Measurements from ENCODE around the gene VPS41. TPM values are rescaled to one million over a fixed set of nuclear protein-coding genes. Genes with fewer than 3 reads are reported as not detected.
"Not testable (repeated sequence)": the region's sequence is repeated elsewhere in the genome, so short reads cannot be mapped to it uniquely, and the experiment has no call there.

The VPS41 gene
- total RNA-seq, 2 donors from 2014 or later: 74.3 to 79.7 TPM

- no peak for ATAC-seq
- no peaks in the 10 kb centered on the region for H3K9me3 Mint-ChIP-seq
- no peak overlapping the region for H3K27ac Mint-ChIP-seq
- H3K4me1 Mint-ChIP-seq (ENCODE audit: low read depth in 2 of 2): peaks cover 15 to 19% of the 10 kb centered on the region in 2 donors
- no peaks in the 10 kb centered on the region for H3K27me3 Mint-ChIP-seq
- peaks cover 9% of the 10 kb centered on the region for H3K36me3 Mint-ChIP-seq
- no peak overlapping the region for H3K4me3 Mint-ChIP-seq
- DNase-seq (ENCODE audit: low spot score): no peak
Measured at GRCh38 chr7:38858259-38858884, 50.6 kb downstream of the VPS41 start.

- Mint-ChIP-seq H3K27me3 (no peaks in the 10 kb centered on the region), H3K27ac (no peak overlapping the region), H3K9me3 (no peaks in the 10 kb centered on the region), H3K36me3 (peaks cover 7% of the 10 kb centered on the region), H3K4me3 (no peak overlapping the region), H3K4me1 (ENCODE audit: low read depth in 2 of 2) (peaks cover 19 to 20% of the 10 kb centered on the region in 2 donors)
- ATAC-seq (no peak), DNase-seq (ENCODE audit: low spot score) (no peak)
Measured at GRCh38 chr7:38855867-38856266, 53.1 kb downstream of the VPS41 start.

DNA sequence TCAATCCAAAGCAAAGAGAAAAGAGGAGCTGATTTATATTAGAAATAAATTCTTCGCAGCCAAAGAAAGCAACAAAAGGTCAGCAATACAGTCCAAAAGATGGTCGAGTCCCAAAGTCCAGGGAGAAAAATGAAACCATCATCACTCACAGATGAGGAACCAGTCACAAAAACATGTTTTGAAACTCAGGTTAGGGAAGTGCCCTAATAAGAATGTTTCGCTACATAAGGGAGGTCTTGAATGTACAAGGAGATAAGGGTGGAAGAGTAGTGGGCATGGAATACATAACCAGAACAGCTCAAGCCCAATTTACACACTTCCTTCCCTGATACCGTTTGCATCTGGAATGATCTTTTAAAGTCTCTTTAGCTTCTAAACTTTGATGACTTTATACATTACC is 53.6 kb downstream of the VPS41 start:
- ATAC-seq: no peak
- Mint-ChIP-seq H3K27ac (no peak overlapping the region), H3K27me3 (no peaks in the 10 kb centered on the region), H3K4me3 (no peak overlapping the region), H3K36me3 (peaks cover 4% of the 10 kb centered on the region), H3K4me1 (ENCODE audit: low read depth in 2 of 2) (peaks cover 19 to 20% of the 10 kb centered on the region in 2 donors), H3K9me3 (no peaks in the 10 kb centered on the region)
- no peak for DNase-seq (ENCODE audit: low spot score)

DNA sequence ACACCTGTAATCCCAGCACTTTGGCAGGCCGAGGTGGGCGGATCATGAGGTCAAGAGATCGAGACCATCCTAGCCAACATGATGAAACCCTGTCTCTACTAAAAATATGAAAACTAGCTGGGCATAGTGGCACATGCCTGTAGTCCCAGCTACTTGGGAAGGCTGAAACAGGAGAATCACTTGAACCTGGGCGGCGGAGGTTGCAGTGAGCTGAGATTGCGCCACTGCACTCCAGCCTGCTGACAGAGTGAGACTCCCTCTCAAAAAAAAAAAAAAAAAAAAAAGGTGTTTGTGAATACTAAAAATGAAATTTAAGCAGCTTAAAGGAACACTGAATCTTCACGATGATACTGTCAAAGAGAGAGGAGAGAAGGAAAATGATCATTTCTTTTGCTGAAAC is 54.0 kb downstream of the VPS41 start:
- not testable (repeated sequence) for H3K4me3 Mint-ChIP-seq; H3K27me3 Mint-ChIP-seq; H3K27ac Mint-ChIP-seq; ATAC-seq; DNase-seq (ENCODE audit: low spot score); H3K36me3 Mint-ChIP-seq; H3K9me3 Mint-ChIP-seq
- peaks cover 19 to 20% of the 10 kb centered on the region in 2 donors for H3K4me1 Mint-ChIP-seq (ENCODE audit: low read depth in 2 of 2)

DNA sequence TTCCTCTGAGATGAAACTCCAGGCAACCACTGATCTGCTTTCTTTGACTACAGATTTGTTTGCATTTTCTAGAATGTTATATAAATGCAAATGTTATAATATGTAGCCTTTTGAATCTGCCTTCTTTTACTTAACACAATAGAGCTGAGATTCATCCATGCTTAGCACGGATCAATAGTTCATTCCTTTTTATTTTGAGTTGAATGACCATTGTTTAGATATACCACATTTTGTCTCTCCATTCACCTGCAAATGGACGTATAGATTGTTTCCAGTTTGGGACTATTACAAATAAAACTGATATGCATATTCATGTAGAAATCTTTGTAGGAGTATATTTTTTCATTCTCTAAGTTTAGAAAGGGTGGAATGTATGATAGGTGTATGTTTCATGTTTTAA is 57.7 kb downstream of the VPS41 start:
- Mint-ChIP-seq H3K9me3 (no peaks in the 10 kb centered on the region), H3K27me3 (no peaks in the 10 kb centered on the region), H3K4me1 (ENCODE audit: low read depth in 2 of 2) (peaks cover 14 to 19% of the 10 kb centered on the region in 2 donors), H3K36me3 (peaks cover 4% of the 10 kb centered on the region), H3K27ac (no peak overlapping the region), H3K4me3 (no peak overlapping the region)
- DNase-seq (ENCODE audit: low spot score) (no peak), ATAC-seq (no peak)

DNA sequence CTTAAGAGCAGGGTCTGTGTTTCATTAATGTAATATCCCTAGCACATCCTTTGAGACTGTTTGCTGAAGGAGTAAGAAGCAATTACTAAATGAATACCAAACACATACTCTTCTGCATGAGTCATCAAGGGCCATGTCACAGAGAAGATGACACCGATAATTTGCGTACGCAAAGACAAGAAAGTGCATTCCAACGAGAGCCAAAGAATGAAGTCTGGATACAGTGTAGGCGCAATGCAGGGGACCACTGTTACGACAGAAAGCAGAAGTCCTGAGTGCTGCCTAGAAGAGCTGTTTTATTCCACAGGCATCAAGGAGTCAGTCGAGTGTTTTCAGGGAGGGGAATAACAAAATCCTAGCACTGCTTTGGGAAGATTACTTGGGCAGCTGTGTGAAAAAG is 62.7 kb downstream of the VPS41 start:
- ATAC-seq: no peak
- no peaks in the 10 kb centered on the region for H3K27me3 Mint-ChIP-seq

DNA sequence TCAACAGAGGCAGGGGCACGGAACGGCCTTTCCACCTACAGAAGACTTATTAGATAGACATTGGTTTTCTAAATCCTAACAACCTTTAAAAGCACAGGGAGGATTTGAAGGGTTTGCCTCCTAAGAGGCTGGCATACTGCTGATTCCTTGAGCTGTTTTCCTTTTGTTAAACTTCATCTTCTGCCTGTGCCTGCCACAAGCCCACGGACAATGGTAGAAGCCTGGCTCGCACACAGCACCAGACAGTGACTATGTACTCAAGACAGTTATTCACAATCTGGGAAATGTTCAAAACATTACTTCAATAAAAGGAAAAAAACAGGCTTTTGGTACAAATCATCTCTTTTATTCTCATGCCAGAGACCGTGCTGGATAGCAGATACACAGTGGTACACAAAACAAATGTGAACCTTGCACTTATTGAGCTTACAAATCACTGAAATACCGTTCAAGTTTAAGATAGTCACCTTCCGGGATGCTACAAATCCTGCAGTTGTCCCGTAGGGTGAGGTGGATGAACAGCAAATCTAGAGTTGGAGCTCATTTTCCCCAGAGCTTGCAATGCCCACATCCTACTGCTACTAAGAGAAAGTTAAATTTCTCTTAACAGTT is 63.9 kb downstream of the VPS41 start:
- H3K4me3 Mint-ChIP-seq: no peak overlapping the region
- no peaks in the 10 kb centered on the region for H3K36me3 Mint-ChIP-seq
- DNase-seq (ENCODE audit: low spot score) (no peak), ATAC-seq (no peak)
- no peaks in the 10 kb centered on the region for H3K9me3 Mint-ChIP-seq
- no peak overlapping the region for H3K27ac Mint-ChIP-seq
- peaks cover 15 to 17% of the 10 kb centered on the region in 2 donors for H3K4me1 Mint-ChIP-seq (ENCODE audit: low read depth in 2 of 2)
- no peaks in the 10 kb centered on the region for H3K27me3 Mint-ChIP-seq

More for the DNA sequence above, 62.7 kb downstream of the VPS41 start:
- H3K36me3 Mint-ChIP-seq: no peaks in the 10 kb centered on the region
- H3K9me3 Mint-ChIP-seq: no peaks in the 10 kb centered on the region
- H3K27ac Mint-ChIP-seq: no peak overlapping the region
- no peak overlapping the region for H3K4me3 Mint-ChIP-seq
- H3K4me1 Mint-ChIP-seq (ENCODE audit: low read depth in 2 of 2): peaks cover 14 to 16% of the 10 kb centered on the region in 2 donors
- no peak for DNase-seq (ENCODE audit: low spot score)

DNA sequence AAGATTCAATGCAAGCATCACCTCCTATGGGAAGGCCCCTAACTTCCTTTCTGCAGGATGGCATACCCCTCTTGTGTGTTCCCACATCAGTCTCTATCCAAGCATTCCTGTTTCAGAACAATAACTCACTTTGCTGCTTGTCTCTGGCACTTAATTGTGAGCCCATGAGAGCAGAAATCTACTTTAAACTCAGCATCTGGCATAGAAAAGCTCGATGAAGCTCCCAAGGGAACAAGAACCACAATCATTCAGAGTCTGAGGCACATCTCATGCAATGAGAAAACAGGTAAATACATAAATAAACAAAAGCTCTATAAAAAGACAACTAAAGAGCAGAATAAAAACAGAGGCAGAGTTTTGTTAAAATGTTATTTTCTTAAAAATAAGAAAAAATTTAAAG is 66.2 kb downstream of the VPS41 start:
- no peaks in the 10 kb centered on the region for H3K36me3 Mint-ChIP-seq
- peaks cover 15 to 21% of the 10 kb centered on the region in 2 donors for H3K4me1 Mint-ChIP-seq (ENCODE audit: low read depth in 2 of 2)
- DNase-seq (ENCODE audit: low spot score) (no peak), ATAC-seq (no peak)
- H3K27me3 Mint-ChIP-seq: no peaks in the 10 kb centered on the region
- H3K27ac Mint-ChIP-seq: no peak overlapping the region
- no peak overlapping the region for H3K4me3 Mint-ChIP-seq
- no peaks in the 10 kb centered on the region for H3K9me3 Mint-ChIP-seq

DNA sequence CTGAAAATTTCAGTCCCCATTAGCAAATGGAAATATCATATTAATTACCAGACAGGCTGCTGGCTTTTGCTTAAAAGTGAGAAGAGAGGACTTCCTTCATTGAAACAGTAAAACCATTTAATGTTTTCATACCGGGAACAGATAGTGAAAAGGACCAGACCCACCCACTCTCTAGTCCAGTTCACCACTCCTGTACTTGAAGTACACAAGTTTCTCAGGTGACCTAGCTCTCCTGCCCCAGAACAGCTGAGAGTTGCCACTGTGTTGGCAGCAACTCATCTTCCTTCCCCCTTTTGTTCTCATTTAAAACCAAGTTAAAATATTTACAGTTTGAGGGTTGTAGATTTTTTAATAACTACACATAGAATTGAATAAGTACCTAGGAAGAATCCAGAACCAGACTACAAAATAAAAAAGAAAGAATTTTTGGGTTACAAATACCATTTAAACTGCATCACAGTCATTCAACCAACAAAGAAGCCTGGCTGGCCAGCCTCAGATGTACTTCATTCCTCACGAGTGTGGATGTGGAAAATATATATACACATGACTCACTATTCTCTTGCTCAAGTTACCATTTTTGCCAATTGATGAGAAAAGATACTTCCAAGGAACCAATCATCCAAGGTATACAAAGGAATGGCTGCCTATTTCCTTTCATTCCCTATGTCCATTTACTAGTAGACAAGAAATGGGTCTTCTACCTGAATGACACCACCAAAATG is 68.1 kb downstream of the VPS41 start:
- Mint-ChIP-seq H3K27me3 (no peaks in the 10 kb centered on the region), H3K4me3 (no peak overlapping the region), H3K4me1 (ENCODE audit: low read depth in 2 of 2) (peaks cover 15 to 17% of the 10 kb centered on the region in 2 donors), H3K27ac (no peak overlapping the region), H3K9me3 (no peaks in the 10 kb centered on the region), H3K36me3 (no peaks in the 10 kb centered on the region)
- no peak for DNase-seq (ENCODE audit: low spot score)
- no peak for ATAC-seq

DNA sequence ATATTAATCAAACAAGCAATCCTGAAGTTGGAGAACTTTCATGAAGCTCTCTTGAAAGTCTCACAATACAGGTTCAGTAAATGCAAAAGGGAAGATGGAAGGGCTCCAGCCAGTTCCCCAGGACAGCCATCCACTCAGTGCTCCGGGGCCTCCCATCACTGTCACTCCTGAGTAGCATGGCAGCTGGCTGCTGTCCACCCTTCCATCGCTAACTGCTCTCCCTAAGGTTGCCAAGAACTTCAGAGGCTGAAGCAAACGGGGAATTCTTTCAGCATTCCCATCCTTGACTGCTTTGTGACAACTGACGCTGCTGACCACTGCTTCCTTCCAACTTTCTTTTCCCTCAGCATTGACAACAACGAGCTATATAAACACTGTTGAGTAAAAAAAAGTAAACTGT is 69.1 kb downstream of the VPS41 start:
- Mint-ChIP-seq H3K27ac (no peak overlapping the region), H3K36me3 (no peaks in the 10 kb centered on the region), H3K9me3 (no peaks in the 10 kb centered on the region), H3K4me3 (no peak overlapping the region), H3K27me3 (no peaks in the 10 kb centered on the region), H3K4me1 (ENCODE audit: low read depth in 2 of 2) (peaks cover 15 to 17% of the 10 kb centered on the region in 2 donors)
- ATAC-seq: no peak
- DNase-seq (ENCODE audit: low spot score): no peak

DNA sequence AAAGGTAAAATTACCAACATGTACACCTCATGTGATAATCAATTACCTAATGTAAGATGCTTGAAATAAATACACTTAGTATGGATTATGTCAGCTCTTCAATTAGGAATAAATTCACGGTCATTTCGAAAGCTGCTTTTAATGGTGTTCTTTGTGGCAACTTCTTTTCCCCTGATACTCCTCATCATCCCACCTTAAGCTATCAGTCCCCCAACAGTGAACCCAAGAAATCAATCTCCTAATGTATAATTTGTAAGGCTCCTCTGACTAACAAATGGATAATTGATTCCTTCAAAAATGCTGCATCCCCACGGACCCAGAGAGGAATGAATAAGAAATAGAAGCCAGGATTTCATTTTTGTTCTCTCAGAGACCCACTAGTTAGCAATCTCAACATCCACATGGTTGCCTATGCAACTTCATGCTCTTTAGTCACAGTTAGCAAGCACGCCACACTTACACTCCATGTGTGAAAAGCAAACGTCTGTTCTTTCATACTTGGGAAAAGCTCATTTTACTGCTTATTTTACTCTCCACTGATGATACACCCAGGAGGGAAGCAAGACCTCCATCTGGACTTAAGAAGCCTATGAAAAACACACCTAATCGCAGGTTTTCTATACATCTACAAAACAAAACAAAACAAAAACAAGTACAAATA is 70.1 kb downstream of the VPS41 start:
- no peak for ATAC-seq
- H3K4me3 Mint-ChIP-seq: no peak overlapping the region
- DNase-seq (ENCODE audit: low spot score): no peak

GRCh38 chr7:38834357-38834756 is 74.6 kb downstream of the VPS41 start:
- Mint-ChIP-seq H3K4me3 (no peak overlapping the region), H3K4me1 (ENCODE audit: low read depth in 2 of 2) (peaks cover 17 to 18% of the 10 kb centered on the region in 2 donors), H3K27me3 (no peaks in the 10 kb centered on the region), H3K9me3 (no peaks in the 10 kb centered on the region), H3K36me3 (no peaks in the 10 kb centered on the region), H3K27ac (no peak overlapping the region)
- DNase-seq (ENCODE audit: low spot score): no peak
- no peak for ATAC-seq

More for the DNA sequence above, 70.1 kb downstream of the VPS41 start:
- no peak overlapping the region for H3K27ac Mint-ChIP-seq
- H3K4me1 Mint-ChIP-seq (ENCODE audit: low read depth in 2 of 2): peaks cover 15 to 17% of the 10 kb centered on the region in 2 donors
- H3K36me3 Mint-ChIP-seq: no peaks in the 10 kb centered on the region
- H3K9me3 Mint-ChIP-seq: no peaks in the 10 kb centered on the region
- no peaks in the 10 kb centered on the region for H3K27me3 Mint-ChIP-seq

GRCh38 chr7:38833329-38833728 is 75.7 kb downstream of the VPS41 start:
- no peak overlapping the region for H3K4me3 Mint-ChIP-seq
- no peak overlapping the region for H3K27ac Mint-ChIP-seq
- no peaks in the 10 kb centered on the region for H3K9me3 Mint-ChIP-seq
- no peak for DNase-seq (ENCODE audit: low spot score)
- no peaks in the 10 kb centered on the region for H3K36me3 Mint-ChIP-seq
- H3K27me3 Mint-ChIP-seq: no peaks in the 10 kb centered on the region
- ATAC-seq: no peak
- H3K4me1 Mint-ChIP-seq (ENCODE audit: low read depth in 2 of 2): peaks cover 16 to 17% of the 10 kb centered on the region in 2 donors

Data from natural killer cell treated with Interleukin-12 subunit alpha and Interleukin-12 subunit beta and Interleukin-15 and Interleukin-18, amount 100 ng/mL, for 72 hours (primary cell).